GM12872 (cell line): ENCODE results near the gene LARGE1.

Source experiments
- TF ChIP-seq, protein P1 (sequence below): IDR thresholded peaks from 3 replicates; pipeline ENCODE4 v1.5.1; 2011; ENCODE audit warnings: low read depth, mild to moderate bottlenecking, low read length, moderate library complexity; ENCODE audit not compliant: insufficient read depth

Gene LARGE1

DNA sequence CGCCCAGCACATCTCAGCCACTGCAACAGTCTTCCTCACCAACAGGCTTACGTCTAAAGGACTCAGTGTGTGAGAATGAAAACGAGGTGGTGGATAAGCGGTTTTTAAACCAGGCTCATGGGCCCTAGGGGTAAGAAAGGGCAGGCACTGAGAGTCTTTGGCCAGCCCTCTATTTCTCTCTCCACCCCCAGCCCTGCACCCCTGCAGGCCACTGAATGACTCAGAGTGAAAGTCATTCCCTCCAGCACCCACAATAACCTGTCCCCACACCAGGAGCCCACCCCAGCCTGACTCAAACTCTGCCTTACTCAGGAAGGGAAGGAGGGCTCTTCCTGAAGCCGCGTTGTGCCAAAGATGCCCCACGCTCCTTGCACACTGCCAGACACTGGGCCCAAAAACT, 72.0 kb downstream of the LARGE1 start:
- TF ChIP-seq, protein P1, sequence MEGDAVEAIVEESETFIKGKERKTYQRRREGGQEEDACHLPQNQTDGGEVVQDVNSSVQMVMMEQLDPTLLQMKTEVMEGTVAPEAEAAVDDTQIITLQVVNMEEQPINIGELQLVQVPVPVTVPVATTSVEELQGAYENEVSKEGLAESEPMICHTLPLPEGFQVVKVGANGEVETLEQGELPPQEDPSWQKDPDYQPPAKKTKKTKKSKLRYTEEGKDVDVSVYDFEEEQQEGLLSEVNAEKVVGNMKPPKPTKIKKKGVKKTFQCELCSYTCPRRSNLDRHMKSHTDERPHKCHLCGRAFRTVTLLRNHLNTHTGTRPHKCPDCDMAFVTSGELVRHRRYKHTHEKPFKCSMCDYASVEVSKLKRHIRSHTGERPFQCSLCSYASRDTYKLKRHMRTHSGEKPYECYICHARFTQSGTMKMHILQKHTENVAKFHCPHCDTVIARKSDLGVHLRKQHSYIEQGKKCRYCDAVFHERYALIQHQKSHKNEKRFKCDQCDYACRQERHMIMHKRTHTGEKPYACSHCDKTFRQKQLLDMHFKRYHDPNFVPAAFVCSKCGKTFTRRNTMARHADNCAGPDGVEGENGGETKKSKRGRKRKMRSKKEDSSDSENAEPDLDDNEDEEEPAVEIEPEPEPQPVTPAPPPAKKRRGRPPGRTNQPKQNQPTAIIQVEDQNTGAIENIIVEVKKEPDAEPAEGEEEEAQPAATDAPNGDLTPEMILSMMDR = no peak

DNA sequence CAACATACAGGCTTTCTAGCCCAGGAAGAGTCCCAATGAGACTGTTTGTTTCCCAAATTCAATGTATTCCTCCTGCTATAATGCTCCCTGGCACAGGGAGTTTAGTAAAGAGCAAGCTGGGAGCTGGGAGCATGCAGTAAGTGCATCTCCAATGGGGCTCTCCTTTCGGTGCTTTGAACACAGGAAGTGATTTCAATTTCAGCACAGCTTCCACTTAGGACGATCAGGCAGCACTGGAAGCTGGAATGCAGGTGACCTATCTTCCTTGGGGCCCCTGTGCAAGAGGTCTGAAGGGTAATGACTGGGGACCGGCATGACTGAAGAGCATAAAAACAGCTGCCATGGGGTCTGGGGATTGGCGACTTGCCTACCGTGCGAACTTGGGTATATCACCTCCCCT, 76.0 kb downstream of the LARGE1 start:
- TF ChIP-seq, protein P1 = no peak

DNA sequence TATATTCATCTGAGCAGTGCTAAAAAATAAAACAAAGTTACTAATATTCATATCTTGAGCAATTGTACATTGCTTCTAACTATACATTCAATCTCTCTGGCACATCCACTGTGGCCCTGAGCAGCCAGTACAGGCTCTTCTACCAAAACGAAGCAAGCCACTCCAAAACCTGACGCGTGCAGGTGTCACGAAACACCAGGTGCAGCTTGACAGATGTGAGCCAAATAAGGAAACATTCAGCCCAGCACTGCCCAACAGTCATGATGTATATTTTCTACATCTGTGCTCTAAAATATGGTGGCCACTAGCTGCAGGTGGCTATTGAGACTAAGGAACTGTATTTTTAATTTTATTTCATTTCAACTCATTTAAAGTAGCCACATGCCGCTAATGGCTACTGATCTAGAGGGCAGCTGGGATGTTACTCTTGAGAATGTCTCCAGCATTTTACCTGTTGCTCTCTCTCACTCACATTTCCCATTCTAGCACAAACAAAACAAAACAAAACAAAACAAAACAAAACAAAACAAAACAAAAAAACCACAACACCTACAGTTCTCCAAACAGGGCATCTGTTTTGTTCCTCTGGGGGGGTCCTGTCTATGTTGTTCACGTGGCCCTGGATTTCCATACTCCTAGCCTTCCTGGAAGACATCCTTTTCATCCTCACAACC, 77.7 kb downstream of the LARGE1 start:
- TF ChIP-seq, protein P1 = no peak

DNA sequence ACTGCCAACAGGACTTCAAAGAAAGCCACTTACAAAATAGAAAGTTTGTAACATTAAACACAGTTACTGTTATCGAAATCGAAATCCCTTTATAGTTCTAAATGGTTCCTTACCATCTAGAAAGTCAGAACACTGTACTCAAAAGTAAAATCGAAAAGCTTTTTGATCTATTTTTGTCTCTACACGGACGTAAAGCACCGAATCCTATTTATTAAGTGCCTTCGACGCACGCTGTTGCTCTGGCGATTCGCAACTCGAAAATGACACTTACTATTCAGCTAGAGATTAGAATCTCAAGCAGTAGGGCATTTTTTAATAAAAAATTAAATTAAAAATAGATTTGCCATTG, 78.3 kb downstream of the LARGE1 start:
- TF ChIP-seq, protein P1 = no peak

DNA sequence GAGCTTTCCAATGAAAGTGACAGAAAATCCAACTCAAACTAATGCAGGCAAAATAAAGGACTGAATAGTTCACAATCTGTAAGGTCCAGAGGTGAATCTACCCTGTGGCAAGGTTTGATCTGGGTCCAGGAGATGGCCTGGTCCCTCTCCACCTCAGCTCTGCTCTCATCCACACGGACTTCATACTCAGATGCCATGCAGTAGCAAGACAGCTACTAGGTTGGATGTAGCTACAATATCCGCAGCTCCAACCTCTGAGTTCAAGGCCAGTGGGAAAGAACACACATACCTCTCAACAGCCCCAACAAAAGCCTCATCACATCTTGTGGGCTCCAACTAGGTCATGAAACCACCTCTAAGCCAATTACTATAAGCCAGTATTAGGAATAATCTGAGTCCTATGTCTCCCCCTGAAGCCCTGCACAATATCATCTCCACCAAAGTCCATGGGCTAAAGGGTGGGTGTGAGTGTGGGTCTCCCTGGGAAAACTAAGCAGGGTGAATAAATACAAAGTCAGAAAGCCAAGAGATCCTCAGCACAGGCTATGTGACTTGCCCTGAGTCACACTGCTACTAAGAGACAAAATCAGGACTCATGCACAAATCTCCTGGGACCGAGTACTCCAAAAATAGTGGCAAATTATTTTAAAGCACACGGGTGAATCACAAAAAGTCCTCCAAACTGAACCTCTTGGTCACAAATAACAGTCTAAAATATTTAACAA, 78.8 kb downstream of the LARGE1 start:
- TF ChIP-seq, protein P1 = no peak

DNA sequence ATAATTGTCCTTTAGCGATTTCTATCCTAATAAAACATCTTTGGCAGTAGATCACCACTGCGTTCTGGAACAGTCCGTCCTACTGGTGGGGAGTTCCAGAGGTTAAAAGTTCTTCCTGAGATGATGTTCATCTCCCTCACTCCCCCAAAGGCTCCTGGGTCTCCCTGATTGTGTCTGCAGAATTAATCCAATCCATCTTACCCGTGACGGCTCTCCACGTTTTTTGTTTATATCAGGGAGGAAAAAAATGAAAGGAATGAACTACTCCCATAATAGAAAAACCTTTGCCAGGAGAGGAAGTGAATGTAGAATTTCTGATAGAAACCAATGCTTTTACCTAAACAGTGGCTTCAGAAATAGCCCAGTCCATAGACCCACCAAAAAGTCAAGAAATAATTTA, 81.6 kb downstream of the LARGE1 start:
- TF ChIP-seq, protein P1 = no peak

DNA sequence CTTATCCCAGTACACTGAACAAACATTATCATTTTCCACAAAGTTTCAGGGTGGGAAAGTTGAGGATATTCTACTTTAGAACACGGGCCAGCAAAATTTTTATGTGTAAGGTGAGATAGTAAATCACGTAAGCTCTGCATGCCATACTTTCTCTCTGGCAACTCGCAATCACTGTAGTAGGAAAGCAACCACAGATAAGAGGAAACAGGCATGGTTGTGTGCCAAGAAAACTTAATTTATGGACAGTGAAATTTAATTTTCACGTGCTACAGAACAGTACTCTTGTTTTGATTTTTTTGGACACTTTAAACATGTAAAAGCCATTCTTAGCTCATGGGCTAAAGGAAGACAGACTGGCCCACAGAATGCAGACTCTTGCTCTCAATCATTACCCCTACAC, 82.5 kb downstream of the LARGE1 start:
- TF ChIP-seq, protein P1 = no peak
